GM18505 (cell line): ENCODE data around the gene PCDH9.
"Not testable (repeated sequence)": the region's sequence is repeated elsewhere in the genome, so short reads cannot be mapped to it uniquely, and the experiment has no call there.

ENCODE experiments used
- ATAC-seq: cut with Tn5 transposase; IDR thresholded peaks from one replicate; pipeline ENCODE4 v1.9.1; 2021; ENCODE audit not compliant: unreplicated experiment
- POLR2A ChIP-seq: IDR thresholded peaks from 4 replicates; pipeline ENCODE4 v1.6.1; 2011; ENCODE audit warnings: borderline replicate concordance; ENCODE audit not compliant: insufficient read depth, insufficient read length; ENCODE audit errors: extremely low read depth

The PCDH9 gene

DNA sequence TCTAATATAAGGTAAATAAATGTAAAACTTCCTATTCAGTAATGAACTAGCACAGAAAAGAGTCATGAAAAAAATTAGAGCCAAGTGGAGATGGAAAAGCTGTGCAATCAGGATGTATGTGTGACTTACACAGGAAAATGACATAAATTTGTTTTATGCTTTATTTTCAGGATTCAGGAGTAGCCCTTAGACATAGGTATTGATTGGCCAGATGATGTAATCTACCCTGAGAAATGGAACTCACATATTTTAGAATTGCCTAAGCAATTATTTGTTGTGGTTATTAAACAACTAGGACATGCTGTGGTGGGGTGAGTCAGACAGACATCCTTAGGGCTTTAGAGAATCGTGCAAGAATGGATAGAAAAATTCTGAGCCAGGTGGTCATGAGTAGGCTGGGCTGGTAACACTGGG lies 110.6 kb downstream of the PCDH9 start:
- ATAC-seq, result no peak
- TF ChIP-seq POLR2A, result no peak

DNA sequence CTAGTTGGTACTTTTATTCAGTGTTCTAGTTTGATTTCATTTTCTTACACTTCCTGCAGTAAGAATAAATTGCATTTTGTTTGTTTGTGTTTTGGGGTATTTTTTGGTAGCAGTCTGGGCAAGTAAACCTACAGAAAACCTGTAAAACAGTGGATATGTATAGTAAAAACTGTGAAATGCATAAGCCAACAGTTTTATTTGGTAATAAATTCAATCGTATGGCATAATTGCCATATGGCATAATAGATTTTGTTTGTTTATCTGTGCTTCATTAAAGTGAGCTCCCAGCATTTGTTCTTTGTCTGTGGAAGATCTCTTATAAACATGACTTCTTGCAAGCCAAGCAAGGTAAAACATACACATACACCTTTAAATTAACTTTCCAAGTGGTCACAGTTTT lies 111.9 kb downstream of the PCDH9 start:
- TF ChIP-seq POLR2A, result no peak

DNA sequence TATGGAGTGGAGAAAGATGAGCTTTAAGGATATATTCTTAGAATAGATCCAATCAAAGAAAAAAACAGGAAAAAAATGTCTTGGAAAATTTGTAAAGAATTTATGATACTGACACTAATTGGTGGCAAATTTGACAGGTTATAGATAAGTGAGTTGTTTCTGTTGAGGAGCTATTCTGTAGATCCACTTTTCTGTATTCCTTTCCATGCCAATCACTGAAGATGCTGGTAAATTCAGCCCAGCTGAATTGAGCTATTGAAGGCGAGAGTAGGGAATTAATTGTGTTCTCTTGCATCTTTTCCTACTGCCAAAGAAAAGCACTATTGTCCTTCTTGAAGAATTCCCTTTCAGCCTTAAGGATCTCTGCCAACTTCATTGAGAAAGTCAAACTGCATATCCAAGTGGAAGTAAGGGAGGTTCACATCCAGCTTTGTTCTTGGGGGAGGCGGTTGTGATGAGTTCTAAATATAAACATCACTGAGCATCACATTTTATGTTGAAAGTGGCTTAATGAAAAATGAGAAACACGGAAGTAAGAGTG lies 113.1 kb downstream of the PCDH9 start:
- no peak for ATAC-seq
- no peak for TF ChIP-seq POLR2A

More for the DNA sequence above, 111.9 kb downstream of the PCDH9 start:
- ATAC-seq, result no peak

DNA sequence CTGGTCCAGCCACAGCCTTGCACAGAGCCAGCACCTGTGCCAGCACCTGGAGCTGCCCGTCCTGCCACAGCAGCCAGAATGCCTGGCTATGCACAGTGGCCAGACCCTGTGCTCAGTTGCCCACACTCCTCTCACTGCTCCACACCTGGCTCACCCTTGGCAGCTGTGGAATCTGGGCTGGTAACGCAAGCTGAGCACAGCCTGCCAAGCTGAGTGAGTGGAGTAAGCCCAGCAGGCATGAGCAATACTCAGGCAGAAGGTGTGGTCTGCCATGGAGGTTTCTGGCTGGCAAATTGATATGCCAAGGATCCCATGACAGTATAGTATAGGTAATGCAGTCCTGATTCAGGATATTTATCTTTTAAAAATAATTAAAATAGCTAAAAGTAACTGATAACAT lies 122.2 kb downstream of the PCDH9 start:
- ATAC-seq, result no peak

DNA sequence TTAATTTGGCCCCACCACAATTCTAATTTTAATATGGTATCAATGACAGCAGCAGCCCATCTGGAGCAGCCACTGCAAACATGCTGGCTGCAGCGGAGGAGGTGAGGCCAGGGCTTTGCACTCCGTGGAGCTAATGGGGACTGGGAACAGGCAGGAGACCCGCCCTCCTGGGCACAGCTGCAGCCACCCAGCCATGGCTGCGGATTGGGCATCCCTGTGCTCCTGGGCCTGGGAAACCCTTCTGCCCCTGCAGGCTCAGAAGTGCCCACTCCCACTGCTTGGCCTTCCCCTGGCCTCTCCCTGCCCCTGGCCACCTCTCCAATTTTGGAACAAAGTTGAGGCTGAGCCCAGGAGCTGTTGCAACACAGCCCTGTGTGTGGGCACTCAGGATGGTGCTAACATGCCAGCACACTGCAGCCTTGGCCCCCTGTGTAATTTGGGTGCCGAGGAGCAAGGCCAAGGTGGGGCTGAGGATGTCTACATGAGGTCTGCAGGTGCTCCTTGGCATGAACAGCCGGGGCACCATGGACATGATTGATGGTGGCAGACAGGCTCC lies 123.6 kb downstream of the PCDH9 start:
- TF ChIP-seq POLR2A, result no peak
- no peak for ATAC-seq

More for the DNA sequence above, 122.2 kb downstream of the PCDH9 start:
- no peak for TF ChIP-seq POLR2A

DNA sequence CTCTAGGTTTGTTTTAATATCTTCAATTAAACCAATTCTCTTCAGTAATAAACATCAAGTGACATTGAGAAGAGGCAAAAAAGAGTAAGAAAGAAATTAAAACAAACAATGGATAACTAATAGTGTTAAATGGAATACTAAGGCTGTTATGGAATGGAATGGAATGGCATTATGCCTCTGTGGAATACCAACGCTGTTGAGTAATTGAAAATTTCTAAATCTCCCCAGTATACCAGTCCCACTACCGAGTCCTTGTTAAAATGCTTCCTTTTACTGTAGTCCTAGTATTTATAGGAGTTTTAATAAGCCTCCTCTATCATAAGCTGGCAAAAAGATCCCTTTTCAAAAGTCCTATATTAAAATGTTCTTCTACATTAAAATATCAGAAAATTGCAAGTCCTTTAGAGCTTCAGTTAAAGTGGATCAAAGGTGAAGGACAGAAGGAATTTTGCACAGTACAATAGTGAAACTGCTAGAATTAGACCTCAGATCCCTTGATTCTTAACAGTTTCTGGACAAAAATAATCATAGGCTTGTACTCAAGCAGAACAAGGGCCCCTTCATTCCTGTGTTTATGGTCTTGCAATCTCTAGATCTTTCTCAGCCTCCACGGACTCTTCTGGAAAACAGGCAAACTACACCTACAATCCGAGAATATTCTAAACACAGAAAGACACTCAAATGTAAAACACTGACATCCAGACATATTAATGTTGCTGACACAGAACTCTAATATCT lies 128.2 kb downstream of the PCDH9 start:
- ATAC-seq, result no peak
- no peak for TF ChIP-seq POLR2A

DNA sequence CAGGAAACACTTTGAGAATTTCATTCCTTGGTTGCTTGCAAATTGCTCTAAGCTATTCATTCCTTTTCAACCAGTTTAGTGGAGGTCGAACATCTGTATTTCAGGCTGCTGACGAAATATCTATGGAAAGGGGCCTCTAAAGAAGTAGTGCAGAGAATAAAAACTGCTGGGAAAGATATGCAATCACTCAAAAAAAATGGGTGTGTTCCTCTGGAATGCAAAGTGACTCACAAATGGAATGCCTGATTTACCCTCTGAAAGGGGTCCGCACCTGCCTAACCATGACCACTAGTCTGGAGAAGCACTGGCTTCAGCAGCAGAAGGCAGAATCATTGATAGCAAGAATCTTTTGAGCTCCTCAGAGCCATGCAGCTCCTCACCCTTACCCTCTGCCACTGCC lies 129.4 kb downstream of the PCDH9 start:
- ATAC-seq, result no peak
- no peak for TF ChIP-seq POLR2A

DNA sequence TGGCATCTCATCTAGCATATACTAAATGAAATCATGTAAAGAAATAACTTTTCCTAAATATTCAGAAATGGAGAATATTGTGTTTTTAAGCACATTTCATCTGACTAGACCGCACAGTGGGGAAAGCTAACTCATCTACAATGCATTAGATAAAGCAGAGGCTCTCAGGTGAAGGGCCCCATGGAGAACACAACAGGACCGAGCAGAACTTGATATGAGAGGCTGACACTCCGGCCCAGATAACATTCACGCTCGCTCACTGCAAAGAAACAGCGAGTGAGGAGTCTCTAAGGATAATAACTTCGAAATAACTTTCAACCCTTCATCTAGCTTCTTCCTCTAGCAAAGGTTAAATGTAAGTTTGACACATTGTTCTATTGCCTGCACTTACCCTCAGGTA lies 130.6 kb downstream of the PCDH9 start:
- ATAC-seq, result no peak
- TF ChIP-seq POLR2A, result no peak

DNA sequence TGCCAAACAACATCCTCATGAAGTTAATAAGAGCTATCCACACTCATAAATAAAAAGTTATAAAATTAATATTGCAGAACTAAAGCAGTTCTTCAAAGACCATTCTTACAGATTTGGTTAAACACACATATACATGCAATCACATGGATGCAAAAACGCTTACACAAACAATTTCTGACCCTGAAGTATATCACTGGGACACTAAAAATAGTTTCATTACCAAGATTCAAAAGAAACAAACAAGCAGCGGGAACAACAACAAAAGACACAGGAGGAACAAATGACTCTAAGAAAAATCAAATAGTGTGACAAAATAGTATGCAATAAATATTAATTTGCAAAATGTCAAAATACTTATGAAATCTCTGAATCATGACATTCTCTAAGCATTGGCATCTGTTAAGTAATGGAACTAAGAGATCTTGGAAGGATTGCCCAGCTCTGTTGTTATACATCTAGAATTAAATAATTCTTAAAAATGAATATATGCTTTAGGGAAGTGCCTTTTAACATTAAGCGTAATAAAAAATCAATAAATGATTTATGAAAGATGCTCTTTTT lies 132.2 kb downstream of the PCDH9 start:
- TF ChIP-seq POLR2A, result no peak
- ATAC-seq, result no peak

DNA sequence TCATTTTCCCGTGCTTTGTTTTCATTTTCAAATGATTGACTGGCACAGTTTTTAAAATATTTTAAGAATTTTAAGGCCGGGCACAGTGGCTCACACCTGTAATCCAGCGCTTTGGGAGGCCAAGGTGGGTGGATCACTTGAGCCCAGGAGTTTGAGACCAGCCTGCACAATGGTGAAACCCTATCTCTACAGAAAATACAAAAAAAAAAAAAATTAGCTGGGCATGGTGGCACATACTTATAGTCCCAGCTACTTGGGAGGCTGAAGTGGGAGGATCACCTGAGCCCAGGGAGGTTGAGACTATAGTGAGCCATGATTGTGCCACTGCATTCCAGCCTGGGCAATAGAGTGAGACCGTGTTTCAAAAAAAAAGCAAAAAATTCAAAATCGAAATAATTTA lies 133.2 kb downstream of the PCDH9 start:
- ATAC-seq, result not testable (repeated sequence)

DNA sequence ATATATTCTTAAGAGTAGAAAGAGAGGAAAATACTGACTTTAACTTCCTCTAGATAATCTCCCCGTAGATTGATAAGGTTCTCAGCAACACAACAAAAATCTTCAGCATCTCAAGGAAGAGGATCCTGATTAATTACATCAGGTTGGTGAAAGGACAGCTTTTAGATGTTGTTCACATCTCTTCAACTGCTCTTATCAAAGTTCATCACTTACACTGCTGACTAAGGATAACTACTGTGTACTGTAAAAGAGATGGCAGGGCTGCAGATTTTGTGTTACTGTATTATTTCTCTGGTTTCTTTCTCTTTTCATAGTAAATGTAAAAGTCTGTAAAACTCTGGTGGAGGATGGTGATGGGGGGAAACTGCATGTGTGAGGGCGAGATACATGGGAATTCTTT lies 133.7 kb downstream of the PCDH9 start:
- ATAC-seq, result no peak
- no peak for TF ChIP-seq POLR2A

DNA sequence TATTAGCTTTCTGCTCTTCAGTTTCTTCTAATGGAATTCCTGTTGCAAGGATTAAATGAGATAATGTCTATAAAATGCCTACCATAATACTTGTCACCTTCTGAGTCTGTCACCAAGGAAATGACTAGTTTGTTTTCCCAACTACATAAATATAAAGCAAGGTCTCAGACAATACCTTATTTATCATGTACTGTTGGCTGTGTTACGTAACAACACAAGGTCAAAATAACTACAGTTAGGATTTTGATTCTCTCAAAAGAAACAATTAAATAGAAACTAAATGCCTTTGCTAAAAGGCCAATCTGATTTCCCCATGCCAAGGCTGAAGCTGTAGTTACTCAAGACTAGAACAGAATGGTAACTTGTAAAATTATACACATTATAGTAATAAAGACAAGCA lies 134.5 kb downstream of the PCDH9 start:
- ATAC-seq, result no peak
- no peak for TF ChIP-seq POLR2A

DNA sequence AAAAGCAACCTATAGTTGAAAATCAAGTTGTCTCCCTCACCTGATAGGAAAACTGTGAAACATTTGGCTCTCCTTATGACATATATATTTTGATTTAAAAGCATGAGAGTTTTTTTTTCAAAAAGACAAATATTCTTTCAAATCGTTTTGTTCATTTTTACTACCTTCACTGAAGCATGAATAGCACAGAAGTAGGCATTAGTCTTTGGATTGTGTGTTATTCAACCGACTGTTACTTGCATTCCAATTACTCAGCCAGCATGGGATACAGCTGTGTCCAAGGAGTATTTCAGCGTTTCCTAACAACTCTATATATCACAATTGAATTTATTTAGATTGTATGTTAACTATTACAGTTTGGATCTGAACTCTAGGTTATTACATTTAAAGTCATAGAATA lies 135.2 kb downstream of the PCDH9 start:
- TF ChIP-seq POLR2A, result no peak
- ATAC-seq, result no peak

DNA sequence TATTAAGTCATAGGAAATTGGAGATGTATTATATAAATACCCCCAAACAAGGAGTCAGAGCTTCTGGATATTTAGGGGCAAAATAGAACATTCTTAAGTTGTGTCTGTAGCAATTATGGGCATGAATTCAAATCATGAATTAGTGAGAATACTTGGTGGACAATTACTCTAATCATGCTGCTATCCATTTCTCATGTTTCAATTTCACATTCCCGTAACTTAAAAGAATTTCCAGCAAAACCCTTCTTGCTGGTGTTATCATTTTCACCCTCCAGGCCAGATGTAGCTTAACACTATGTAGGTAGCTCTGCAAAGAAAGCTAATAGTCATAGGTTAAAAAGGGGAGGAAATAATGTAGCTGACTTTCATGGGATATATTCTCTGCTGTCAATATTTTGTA lies 136.1 kb downstream of the PCDH9 start:
- TF ChIP-seq POLR2A, result no peak
- no peak for ATAC-seq

DNA sequence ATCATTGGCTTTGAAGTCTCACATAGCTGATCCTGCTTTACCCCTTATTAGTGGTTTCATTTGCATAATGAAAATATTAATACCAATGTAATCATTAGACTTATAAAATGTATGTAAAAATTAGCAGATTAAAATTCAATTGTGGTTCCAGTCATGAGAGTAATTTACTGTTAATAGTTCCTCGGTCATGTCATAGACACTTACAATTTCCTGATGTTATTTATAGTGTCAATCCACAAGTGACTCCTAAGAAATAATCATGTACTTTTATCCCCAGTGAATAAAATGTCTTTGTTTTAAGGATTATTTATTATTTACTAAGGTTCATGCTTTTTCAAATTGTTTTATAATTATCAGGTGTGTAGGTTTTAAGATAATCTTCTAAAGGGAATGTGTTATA lies 138.5 kb downstream of the PCDH9 start:
- ATAC-seq, result no peak
- TF ChIP-seq POLR2A, result no peak

DNA sequence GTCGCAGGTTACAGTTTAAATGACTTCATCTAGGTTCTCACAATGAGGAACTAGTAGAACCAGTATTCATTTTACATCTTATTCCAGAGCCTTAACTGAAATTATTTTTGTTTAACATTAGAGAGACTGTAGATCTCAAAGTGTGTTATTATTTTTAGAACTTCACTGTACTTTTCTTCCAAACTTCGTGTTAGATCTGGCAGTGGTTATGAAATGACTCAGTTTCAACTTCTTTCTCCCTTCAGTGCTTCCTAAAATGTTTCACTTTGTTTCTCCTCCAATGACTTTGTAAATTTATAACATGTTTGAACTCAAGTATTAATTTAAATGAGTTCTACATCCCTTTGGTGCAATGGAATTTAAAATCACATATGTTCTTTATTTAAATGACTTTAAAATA lies 139.3 kb downstream of the PCDH9 start:
- no peak for TF ChIP-seq POLR2A
- no peak for ATAC-seq
